Immature natural killer cell (primary cell): ENCODE results near the gene ABHD17B. TPM values are rescaled to one million over a fixed set of nuclear protein-coding genes. Genes with fewer than 3 reads are reported as not detected.
"Not testable (repeated sequence)": the region's sequence is repeated elsewhere in the genome, so short reads cannot be mapped to it uniquely, and the experiment has no call there.

Experiments used
- DNase-seq, 3 donors: peaks; one replicate each; pipeline ENCODE4 v3.0.0; 2022; ENCODE audit warnings: mixed read lengths in 1 of 3
- H3K27ac Mint-ChIP-seq, 6 donors: one replicate each; pipeline ENCODE4 v1.8.0; 2020; ENCODE audit warnings: mixed read lengths in 6 of 6, mild to moderate bottlenecking in 5 of 6, inconsistent platforms in 4 of 6, moderate library complexity in 3 of 6
- H3K27me3 Mint-ChIP-seq, 3 donors: one replicate each; pipeline ENCODE4 v1.8.0; 2020 to 2021; ENCODE audit warnings: low read depth in 3 of 3, mild to moderate bottlenecking in 3 of 3, mixed read lengths in 3 of 3, moderate library complexity in 3 of 3, inconsistent platforms in 1 of 3
- H3K36me3 Mint-ChIP-seq, 3 donors: one replicate each; pipeline ENCODE4 v1.8.0; 2020; ENCODE audit warnings: mixed read lengths in 3 of 3, inconsistent platforms in 2 of 3, mild to moderate bottlenecking in 2 of 3
- H3K4me1 Mint-ChIP-seq, 2 donors: one replicate each; pipeline ENCODE4 v1.8.0; 2020; ENCODE audit warnings: inconsistent platforms in 2 of 2, mild to moderate bottlenecking in 2 of 2, mixed read lengths in 2 of 2, moderate library complexity in 1 of 2
- H3K4me3 Mint-ChIP-seq, 5 donors: one replicate each; pipeline ENCODE4 v1.8.0; 2020; ENCODE audit warnings: mild to moderate bottlenecking in 5 of 5, mixed read lengths in 5 of 5, inconsistent platforms in 3 of 5, moderate library complexity in 3 of 5
- H3K9me3 Mint-ChIP-seq, 6 donors: one replicate each; pipeline ENCODE4 v1.8.0; 2020; ENCODE audit warnings: mild to moderate bottlenecking in 6 of 6, mixed read lengths in 6 of 6, inconsistent platforms in 4 of 6, moderate library complexity in 3 of 6
- polyA plus RNA-seq, 3 donors: library from polyadenylated mRNA; unstranded; fragments of 300-500 nt; fragmentation: Illumina TruSeq; gene quantifications; one replicate each; pipeline ENCODE4 v1.2.3, GENCODE V29; 2021

The ABHD17B gene
- 10 to 100 TPM; 38.8 to 45.2 (median 39.5) TPM for polyA plus RNA-seq

DNA sequence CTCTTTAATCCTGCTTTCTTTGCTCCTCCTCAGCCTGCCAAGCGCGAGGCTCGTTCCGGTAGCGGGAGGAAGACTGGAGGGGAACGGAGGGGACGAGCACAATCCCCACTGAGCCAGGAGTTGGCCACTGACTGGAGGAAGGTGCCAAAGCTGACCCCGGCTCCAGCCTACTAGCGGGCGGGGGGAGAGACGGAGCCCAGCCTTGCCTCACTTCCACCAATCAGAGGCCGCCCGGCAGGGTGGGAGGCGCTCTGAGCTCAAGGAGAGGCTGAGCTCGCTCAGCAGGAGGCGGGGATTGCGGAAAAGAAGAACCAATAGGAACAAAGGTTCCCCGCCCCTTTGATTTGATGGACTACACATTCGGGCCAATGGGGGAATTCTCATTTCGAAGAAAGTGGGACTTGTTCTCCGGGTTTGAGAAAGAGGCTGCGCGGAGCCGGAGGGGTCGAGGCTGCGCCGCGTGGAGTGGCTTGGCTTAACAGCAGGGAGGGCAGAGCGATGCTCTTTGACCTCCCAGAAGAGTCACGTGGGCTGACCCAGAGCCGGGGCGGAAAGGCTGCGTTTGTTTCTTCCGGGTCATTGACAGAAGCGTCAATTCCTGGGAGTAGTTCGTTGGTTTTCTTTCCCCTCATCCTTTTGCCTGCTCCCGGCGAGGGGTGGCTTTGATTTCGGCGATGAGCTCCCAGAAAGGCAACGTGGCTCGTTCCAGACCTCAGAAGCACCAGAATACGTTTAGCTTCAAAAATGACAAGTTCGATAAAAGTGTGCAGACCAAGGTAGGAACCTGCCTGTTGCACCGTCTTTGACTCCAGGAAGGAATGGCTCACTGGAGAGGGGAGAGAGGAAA is at the start of gene ABHD17B, which contains the start of gene C9orf85:
TSS of gene ABHD17B (minus strand) at position 133 of the 847 bp plus-strand sequence. CDS start 36,113 bp downstream, outside the sequence.
TSS of gene C9orf85 (plus strand) at position 579 of the 847 bp plus-strand sequence. CDS start at position 675, 96 bp downstream.
- Mint-ChIP-seq H3K27me3 (peaks cover 3 to 10% (median 9%) of the 10 kb centered on the region in 3 donors), H3K4me3 (peak within 1 kb of the TSS; percentile 99 to 100 (median 100)), H3K9me3 (no peaks in the 10 kb centered on the region), H3K36me3 (peaks cover 0 to 4% (median 0%) of the 10 kb centered on the region in 3 donors), H3K4me1 (peaks cover 55 to 78% of the 10 kb centered on the region in 2 donors), H3K27ac (peak within 1 kb of the TSS; percentile 87 to 99 (median 97))
- peak; percentile 97 to 98 (median 98) for DNase-seq

DNA sequence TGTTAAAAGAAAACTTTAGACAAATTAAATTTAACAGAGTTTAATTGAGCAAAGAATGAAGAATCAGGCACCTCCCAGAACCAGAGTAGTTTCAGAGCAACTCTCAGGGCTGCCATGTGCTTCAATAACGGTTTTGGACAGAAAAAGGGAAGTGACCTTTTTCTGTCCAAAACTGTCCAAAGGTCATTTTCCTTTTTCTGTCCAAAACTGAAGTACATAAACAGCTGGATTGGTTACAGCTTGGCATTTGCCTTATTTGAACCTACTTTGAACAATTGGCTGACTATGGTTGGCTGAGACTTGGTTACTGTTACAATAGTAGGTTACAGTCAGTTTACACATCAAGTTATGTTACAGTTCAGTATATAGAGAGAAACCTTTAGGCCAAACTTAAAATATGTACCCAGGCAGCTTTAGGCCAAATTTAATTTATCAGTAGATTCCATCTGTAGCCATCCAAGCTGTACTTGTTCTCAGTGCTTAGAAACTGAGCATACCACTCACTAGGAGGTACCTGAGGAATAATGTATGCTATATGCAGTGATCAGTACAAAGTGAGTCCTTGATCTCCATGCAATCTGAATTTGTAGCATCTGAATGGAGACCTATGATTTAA is 44.4 kb upstream of the ABHD17B start:
- H3K27ac Mint-ChIP-seq: no peak overlapping the region
- no peak overlapping the region for H3K4me3 Mint-ChIP-seq
- no peaks in the 10 kb centered on the region for H3K9me3 Mint-ChIP-seq
- H3K4me1 Mint-ChIP-seq: peaks cover 8 to 11% of the 10 kb centered on the region in 2 donors
- H3K36me3 Mint-ChIP-seq: peaks cover 6 to 23% (median 13%) of the 10 kb centered on the region in 3 donors
- H3K27me3 Mint-ChIP-seq: peaks cover 0 to 4% (median 0%) of the 10 kb centered on the region in 3 donors
- no peak for DNase-seq

DNA sequence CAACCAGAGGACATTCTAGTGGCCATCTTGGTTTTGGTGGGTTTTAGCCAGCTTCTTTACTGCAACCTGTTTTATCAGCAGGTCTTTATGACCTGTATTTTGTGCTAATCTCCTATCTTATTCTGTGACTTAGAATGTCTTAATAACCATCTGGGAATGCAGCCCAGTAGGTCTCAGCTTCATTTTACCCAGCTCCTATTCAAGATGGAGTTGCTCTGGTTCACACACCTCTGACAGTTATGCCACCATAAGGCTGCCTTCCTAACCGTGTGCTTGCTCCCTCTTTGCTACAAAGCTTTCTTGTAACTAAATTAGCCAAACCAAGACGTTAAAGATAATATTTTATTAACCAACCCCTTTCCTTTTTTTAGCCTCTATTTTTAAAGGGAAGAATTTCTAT is 43.7 kb upstream of the ABHD17B start:
- Mint-ChIP-seq H3K4me1 (peaks cover 6 to 11% of the 10 kb centered on the region in 2 donors), H3K36me3 (peaks cover under 1 to 22% (median 11%) of the 10 kb centered on the region in 3 donors)
- not testable (repeated sequence) for H3K9me3 Mint-ChIP-seq, H3K27me3 Mint-ChIP-seq, H3K4me3 Mint-ChIP-seq, H3K27ac Mint-ChIP-seq, DNase-seq

DNA sequence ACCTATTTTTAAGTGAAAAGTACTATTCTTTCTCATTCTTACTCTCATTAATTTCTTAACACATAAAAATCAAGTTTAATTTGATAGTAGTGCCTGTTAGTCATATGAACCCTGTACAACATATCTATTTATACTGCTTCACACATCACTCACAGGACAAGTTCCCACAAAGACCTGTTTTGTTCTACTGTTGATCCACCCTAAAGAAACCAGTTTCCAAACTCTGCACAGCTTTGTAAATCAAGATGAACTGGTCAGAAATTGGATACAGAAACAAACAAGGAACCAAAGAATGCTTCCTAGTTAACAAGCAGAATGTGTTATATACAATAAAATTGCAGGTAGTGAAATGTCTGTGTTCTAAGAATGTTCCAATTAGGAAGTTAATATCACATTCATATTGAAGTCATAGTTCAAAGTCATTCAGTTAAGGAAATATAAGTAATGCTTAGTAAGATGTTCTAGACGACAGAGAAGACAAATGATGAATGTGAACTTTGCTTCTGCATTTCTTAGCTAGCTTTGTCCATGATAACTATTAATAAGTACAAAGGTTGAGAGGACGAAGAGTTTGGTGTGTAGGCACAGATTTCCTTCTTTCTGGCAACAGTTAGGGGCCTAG is 33.9 kb upstream of the ABHD17B start:
- Mint-ChIP-seq H3K36me3 (peaks cover 0 to 17% (median 11%) of the 10 kb centered on the region in 3 donors), H3K9me3 (no peaks in the 10 kb centered on the region), H3K27ac (peak overlapping the region in 4 of 6 donors; percentile 2 to 22 (median 5)), H3K4me3 (no peak overlapping the region), H3K4me1 (peaks cover 13 to 37% of the 10 kb centered on the region in 2 donors), H3K27me3 (no peaks in the 10 kb centered on the region)
- DNase-seq: no peak

DNA sequence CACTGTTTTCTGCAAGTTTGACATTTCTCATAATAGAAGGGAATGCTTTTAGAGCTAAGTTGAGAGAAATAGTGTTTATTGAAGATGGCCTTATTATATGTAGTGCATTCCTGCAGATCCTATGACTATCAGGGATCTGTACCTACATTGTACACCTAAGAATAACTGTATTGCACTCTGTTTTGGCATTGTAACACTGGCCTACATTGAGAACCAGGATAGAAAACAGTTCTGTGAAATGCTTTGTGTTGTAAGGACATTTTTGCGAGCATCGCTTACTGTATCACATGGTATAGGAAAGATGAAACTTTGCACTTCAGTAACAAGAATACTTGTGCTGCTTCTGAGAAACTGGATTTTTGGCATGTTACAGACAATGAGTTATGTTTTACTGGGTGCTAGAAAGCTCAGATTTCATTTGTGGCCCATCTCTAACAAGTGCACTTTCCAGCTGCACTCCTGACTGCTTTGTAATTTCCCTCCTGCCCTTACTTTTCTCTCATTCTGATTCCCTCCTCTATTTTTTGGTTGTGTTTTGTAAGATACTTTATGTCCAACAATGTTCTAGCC is 31.1 kb upstream of the ABHD17B start:
- H3K9me3 Mint-ChIP-seq: no peaks in the 10 kb centered on the region
- no peaks in the 10 kb centered on the region for H3K27me3 Mint-ChIP-seq
- H3K27ac Mint-ChIP-seq: peak overlapping the region in 3 of 6 donors; percentile 5 to 65 (median 37)
- peaks cover 16 to 46% of the 10 kb centered on the region in 2 donors for H3K4me1 Mint-ChIP-seq
- peaks cover 0 to 2% (median 2%) of the 10 kb centered on the region in 3 donors for H3K36me3 Mint-ChIP-seq
- no peak overlapping the region for H3K4me3 Mint-ChIP-seq
- DNase-seq: no peak

DNA sequence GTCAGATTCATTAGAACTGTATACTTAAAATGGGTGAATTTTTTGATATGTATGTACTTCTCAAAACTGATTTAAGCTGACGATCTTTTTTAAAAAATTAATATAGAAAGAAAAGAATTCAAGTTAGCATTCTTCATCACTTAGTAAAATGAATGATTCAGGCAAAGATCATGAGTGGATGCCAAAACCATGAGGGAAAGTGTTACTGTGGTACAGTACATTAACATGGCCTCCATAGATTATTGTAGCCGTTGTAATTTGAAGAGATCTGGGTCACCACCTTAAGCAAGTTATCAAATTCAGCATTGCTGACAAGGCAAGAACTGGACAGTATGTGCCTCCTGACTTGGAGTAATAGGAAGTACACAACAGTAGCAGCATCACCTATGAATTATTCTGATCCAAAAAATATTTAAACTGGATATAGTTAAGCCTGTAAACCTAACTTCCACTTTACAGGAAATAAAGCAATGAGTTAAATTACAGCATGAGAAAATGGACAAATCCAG is 30.1 kb upstream of the ABHD17B start:
- H3K36me3 Mint-ChIP-seq: no peaks in the 10 kb centered on the region
- peaks cover 17 to 49% of the 10 kb centered on the region in 2 donors for H3K4me1 Mint-ChIP-seq
- DNase-seq: no peak
- no peak overlapping the region for H3K4me3 Mint-ChIP-seq
- H3K27me3 Mint-ChIP-seq: no peaks in the 10 kb centered on the region
- no peak overlapping the region for H3K27ac Mint-ChIP-seq
- H3K9me3 Mint-ChIP-seq: no peaks in the 10 kb centered on the region

DNA sequence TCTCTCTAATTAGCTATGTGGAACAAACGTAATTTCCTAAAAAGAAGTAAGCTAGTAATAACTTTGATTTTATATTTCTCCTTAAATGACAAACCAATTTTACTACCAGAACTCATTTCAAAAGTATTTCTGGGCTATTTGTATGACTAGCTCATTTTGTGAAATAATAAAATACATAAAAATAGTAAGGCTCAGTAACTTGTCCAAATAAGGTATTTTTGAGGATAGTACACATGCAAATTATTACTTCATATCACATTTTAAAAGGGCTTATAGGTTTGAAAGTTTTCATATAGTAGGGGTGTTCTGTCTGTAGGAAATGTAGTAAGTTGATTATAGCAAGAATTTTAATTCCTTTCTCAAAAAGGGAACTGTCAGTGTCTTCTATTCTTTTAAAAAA is 26.9 kb upstream of the ABHD17B start:
- peaks cover 1 to 2% (median 1%) of the 10 kb centered on the region in 3 donors for H3K36me3 Mint-ChIP-seq
- H3K4me3 Mint-ChIP-seq: no peak overlapping the region
- no peak overlapping the region for H3K27ac Mint-ChIP-seq
- H3K27me3 Mint-ChIP-seq: no peaks in the 10 kb centered on the region
- no peak for DNase-seq
- H3K9me3 Mint-ChIP-seq: no peaks in the 10 kb centered on the region
- H3K4me1 Mint-ChIP-seq: peaks cover 19 to 47% of the 10 kb centered on the region in 2 donors

DNA sequence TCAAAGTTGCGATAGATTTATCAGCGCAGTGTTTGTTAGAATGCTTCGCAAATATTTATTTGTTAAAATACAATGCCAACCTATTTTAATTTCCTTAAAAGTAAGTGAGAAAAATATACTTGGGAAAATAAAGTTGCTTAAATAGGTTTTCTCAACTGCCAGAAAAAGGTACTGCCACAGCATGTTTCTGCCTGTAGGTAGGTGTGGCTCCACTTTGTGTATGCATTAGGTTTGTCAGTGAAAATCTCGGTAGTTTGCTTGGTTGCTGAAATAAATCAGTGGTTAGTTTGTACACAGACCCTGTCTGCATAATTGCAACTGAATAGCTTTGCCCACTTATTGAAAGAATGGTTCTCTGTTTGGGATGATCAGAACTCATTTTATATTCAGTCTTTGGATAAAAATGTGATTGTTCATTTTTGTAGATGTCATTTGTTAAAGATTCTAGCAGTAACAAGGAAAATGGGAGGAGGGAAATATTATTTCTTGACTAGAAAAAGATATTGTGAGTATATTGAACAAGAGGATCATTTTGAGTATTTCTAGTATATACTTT is 26.2 kb upstream of the ABHD17B start:
- H3K4me3 Mint-ChIP-seq: no peak overlapping the region
- DNase-seq: no peak
- peaks cover 19 to 47% of the 10 kb centered on the region in 2 donors for H3K4me1 Mint-ChIP-seq
- H3K27me3 Mint-ChIP-seq: no peaks in the 10 kb centered on the region
- peaks cover 3 to 8% (median 6%) of the 10 kb centered on the region in 3 donors for H3K36me3 Mint-ChIP-seq
- no peaks in the 10 kb centered on the region for H3K9me3 Mint-ChIP-seq
- H3K27ac Mint-ChIP-seq: peak overlapping the region in 2 of 6 donors; percentile 6 to 9

DNA sequence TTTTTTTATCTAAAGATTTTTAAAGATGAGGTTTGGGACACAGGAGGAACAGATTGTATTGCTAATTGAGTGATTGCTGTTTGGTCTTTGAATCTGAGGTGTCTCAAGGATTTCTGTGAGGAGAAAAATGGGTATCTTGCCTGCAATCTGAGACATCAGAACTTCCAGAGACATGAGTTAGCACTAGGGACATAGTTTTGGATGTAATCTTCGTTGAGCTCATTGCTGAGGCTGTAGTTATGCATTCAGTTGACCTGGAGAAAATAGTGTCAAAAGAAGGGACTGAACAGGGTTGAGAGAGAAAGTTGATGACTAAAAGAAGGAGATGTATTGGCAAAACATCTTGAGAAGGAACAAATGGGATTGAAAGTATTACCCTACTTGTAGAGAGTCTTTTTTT is 25.1 kb upstream of the ABHD17B start:
- H3K4me1 Mint-ChIP-seq: peaks cover 10 to 36% of the 10 kb centered on the region in 2 donors
- no peak overlapping the region for H3K4me3 Mint-ChIP-seq
- H3K9me3 Mint-ChIP-seq: no peaks in the 10 kb centered on the region
- DNase-seq: no peak
- H3K36me3 Mint-ChIP-seq: peaks cover 3 to 8% (median 6%) of the 10 kb centered on the region in 3 donors
- no peaks in the 10 kb centered on the region for H3K27me3 Mint-ChIP-seq
- peak overlapping the region in 2 of 6 donors; percentile 1 to 62 for H3K27ac Mint-ChIP-seq

DNA sequence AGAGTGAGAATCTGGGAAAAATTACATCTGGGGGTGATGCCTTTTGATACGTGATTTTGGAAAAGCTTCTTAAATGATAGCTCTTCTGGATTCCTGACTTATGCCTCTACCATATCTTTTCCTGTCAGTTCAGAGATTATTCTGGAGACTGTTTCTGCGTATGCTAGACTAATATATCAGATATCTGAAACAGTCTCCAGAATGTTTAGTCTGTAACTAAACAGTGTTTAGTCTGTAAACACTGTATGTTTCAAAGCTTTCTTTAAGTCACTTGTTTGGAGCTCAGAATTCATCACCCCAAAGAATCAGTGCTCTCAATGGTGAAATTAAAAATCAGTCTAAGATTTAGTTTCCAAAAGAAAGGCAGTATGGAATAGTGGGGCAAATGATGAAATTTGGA is 20.2 kb upstream of the ABHD17B start:
- Mint-ChIP-seq H3K9me3 (no peaks in the 10 kb centered on the region), H3K36me3 (peaks cover 3 to 8% (median 6%) of the 10 kb centered on the region in 3 donors), H3K4me3 (no peak overlapping the region), H3K27ac (no peak overlapping the region), H3K27me3 (no peaks in the 10 kb centered on the region), H3K4me1 (peaks cover 4 to 24% of the 10 kb centered on the region in 2 donors)
- no peak for DNase-seq

DNA sequence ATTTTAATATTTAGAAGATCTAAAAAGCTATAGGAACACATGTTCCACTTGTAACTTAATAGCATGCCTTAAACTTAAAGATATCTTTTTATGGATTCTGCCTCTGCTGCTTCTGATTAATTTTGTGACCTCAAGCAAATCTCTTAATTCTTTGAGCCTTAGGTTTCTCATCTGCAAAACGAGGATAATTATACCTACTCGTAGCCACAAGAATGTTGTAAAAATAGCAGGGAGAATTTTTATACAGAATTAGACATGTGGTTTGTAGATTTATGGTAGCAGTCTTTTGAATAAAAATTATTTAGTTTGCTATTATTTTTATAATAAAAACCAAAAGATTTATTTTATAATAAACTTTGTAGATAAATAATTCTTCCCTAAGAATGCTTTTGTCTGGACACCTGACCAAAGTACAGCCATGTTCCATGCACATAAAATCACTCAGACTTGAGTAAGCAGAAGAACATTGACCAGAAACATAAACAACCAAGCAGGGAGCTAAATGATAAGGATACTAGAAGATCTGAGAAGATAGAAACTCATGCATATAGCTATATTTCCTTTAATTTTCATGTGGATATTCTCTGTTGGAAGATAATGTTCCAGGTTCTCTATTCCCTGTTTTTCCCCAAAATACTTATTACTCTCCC is 18.9 kb upstream of the ABHD17B start:
- Mint-ChIP-seq H3K4me3 (no peak overlapping the region), H3K36me3 (peaks cover 3 to 8% (median 6%) of the 10 kb centered on the region in 3 donors), H3K9me3 (no peaks in the 10 kb centered on the region), H3K4me1 (peaks cover 1 to 11% of the 10 kb centered on the region in 2 donors), H3K27me3 (no peaks in the 10 kb centered on the region), H3K27ac (no peak overlapping the region)
- DNase-seq: no peak

DNA sequence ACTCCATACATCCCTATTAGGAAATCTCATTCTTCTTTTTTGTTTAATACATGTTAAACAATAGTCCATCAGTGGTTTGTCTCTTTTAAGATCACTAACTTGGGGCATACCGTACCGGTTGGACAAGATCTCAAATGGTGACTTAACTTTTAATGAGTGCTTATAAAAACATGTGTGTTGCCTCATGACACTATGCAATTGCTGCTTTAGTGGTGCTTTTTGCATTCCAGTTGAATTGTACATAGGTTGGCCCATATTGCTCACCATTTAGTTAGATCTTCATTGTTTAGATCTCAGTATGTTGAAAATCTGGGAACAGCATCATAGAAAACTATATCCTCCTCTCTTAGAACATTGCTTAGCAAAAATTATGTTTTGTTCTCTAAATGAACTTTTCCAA is 18.2 kb upstream of the ABHD17B start:
- no peak for DNase-seq
- Mint-ChIP-seq H3K36me3 (peaks cover 3 to 8% (median 6%) of the 10 kb centered on the region in 3 donors), H3K4me1 (peaks cover 2 to 15% of the 10 kb centered on the region in 2 donors), H3K4me3 (no peak overlapping the region), H3K27me3 (no peaks in the 10 kb centered on the region), H3K27ac (no peak overlapping the region), H3K9me3 (no peaks in the 10 kb centered on the region)
